ENCODE results near the gene GLP2R.

Gene GLP2R

DNA sequence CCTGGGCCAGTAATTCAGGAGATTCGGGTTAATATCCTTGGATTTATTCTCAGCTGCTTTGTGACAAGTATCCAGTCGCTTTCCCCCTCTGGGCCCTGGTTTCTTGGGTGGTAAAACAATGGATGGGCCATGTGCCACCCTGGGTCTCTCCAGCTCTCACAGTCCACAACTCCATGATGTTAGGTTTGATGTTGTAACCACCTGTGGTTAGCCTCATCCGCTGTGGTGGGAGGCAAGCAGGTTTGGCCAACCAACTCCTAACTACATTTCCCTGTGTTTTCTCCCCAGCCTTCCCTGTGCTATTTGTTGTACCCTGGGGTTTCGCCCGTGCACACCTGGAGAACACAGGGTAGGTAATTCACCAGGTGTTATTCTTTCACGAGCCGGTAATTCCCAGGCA is 35.1 kb downstream of the GLP2R start:
- H3K27ac Mint-ChIP-seq = no peak overlapping the region
- H3K9me3 Mint-ChIP-seq = peaks cover 2% of the 10 kb centered on the region
- no peak for DNase-seq (ENCODE audit: low spot score in 2 of 2)
- H3K36me3 Mint-ChIP-seq = no peaks in the 10 kb centered on the region
- H3K4me1 Mint-ChIP-seq = no peaks in the 10 kb centered on the region
- ATAC-seq = no peak
- no peak overlapping the region for H3K4me3 Mint-ChIP-seq

- H3K4me1 Mint-ChIP-seq = no peaks in the 10 kb centered on the region
- H3K36me3 Mint-ChIP-seq = no peaks in the 10 kb centered on the region
- no peak overlapping the region for H3K4me3 Mint-ChIP-seq
- H3K9me3 Mint-ChIP-seq = peaks cover 2% of the 10 kb centered on the region
- no peak overlapping the region for H3K27ac Mint-ChIP-seq
- no peak for DNase-seq (ENCODE audit: low spot score in 2 of 2)
- no peak for ATAC-seq
These were observed 36.5 kb downstream of the GLP2R start for GRCh38 chr17:9862220-9862619.

- ATAC-seq (no peak), DNase-seq (ENCODE audit: low spot score in 2 of 2) (no peak)
- no peaks in the 10 kb centered on the region for H3K36me3 Mint-ChIP-seq
- no peaks in the 10 kb centered on the region for H3K4me1 Mint-ChIP-seq
- H3K27ac Mint-ChIP-seq = no peak overlapping the region
- no peak overlapping the region for H3K4me3 Mint-ChIP-seq
- H3K9me3 Mint-ChIP-seq = peaks cover 2% of the 10 kb centered on the region
These were observed 37.2 kb downstream of the GLP2R start for GRCh38 chr17:9862949-9863348.

DNA sequence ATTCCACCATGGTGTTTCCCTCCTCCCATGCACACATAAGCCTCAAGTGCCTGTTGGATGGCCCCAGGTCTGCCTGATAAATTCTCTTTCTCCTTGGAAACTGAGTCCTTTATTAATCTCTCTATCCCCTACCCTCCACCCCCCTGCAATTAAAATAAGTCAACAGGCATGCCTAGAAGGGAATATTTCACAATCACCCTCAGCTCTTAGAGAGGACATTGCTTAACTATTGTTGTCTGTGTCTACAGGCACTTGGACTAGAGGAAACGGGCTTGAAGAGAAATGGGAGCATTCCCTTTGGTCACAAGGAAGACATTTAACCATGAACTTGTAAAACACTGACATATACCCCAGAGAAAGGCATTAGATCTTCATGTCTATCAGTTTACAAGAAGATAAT is 39.9 kb downstream of the GLP2R start:
- Mint-ChIP-seq H3K27ac (no peak overlapping the region), H3K36me3 (no peaks in the 10 kb centered on the region), H3K4me3 (no peak overlapping the region), H3K4me1 (no peaks in the 10 kb centered on the region), H3K9me3 (no peaks in the 10 kb centered on the region)
- DNase-seq (ENCODE audit: low spot score in 2 of 2) (no peak), ATAC-seq (no peak)

- no peak for DNase-seq (ENCODE audit: low spot score in 2 of 2)
- H3K4me3 Mint-ChIP-seq = no peak overlapping the region
- no peak overlapping the region for H3K27ac Mint-ChIP-seq
- H3K36me3 Mint-ChIP-seq = no peaks in the 10 kb centered on the region
- H3K4me1 Mint-ChIP-seq = no peaks in the 10 kb centered on the region
- no peak for ATAC-seq
- H3K9me3 Mint-ChIP-seq = no peaks in the 10 kb centered on the region
These were observed 42.8 kb downstream of the GLP2R start for GRCh38 chr17:9868552-9868951.

DNA sequence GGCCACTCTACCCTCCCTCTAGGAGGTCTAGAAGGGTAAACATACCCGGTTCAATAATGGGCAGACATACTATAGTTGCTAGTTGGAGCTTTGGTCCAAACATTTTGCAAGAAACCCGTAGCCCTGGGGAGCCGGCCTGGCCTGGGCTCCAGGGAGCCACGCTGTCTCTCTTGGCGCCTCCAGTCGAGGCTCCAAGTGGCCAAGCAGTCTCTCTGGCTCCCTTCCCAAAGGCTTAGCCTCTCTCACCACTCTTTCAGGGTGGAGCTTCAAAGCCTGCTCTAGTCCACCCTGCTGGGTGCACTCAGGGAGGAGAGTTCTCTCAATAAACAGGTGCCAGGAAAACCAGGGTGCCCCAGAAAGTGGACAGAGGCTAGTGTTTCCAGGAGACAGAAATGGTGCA is 47.1 kb downstream of the GLP2R start:
- DNase-seq (ENCODE audit: low spot score in 2 of 2) = no peak
- no peaks in the 10 kb centered on the region for H3K9me3 Mint-ChIP-seq
- H3K4me3 Mint-ChIP-seq = no peak overlapping the region
- no peak overlapping the region for H3K27ac Mint-ChIP-seq
- no peak for ATAC-seq
- no peaks in the 10 kb centered on the region for H3K36me3 Mint-ChIP-seq
- no peaks in the 10 kb centered on the region for H3K4me1 Mint-ChIP-seq

GRCh38 chr17:9874722-9875121 is 49.0 kb downstream of the GLP2R start:
- no peaks in the 10 kb centered on the region for H3K4me1 Mint-ChIP-seq
- DNase-seq (ENCODE audit: low spot score in 2 of 2) (no peak), ATAC-seq (no peak)
- H3K27ac Mint-ChIP-seq = no peak overlapping the region
- no peak overlapping the region for H3K4me3 Mint-ChIP-seq
- no peaks in the 10 kb centered on the region for H3K36me3 Mint-ChIP-seq
- no peaks in the 10 kb centered on the region for H3K9me3 Mint-ChIP-seq

GRCh38 chr17:9875441-9875840 is 49.7 kb downstream of the GLP2R start:
- DNase-seq (ENCODE audit: low spot score in 2 of 2) = no peak
- no peak for ATAC-seq

GRCh38 chr17:9878356-9878755 is 52.6 kb downstream of the GLP2R start:
- ATAC-seq (no peak), DNase-seq (ENCODE audit: low spot score in 2 of 2) (no peak)
- no peak overlapping the region for H3K27ac Mint-ChIP-seq
- no peak overlapping the region for H3K4me3 Mint-ChIP-seq
- H3K36me3 Mint-ChIP-seq = no peaks in the 10 kb centered on the region
- peaks cover 11% of the 10 kb centered on the region for H3K9me3 Mint-ChIP-seq
- no peaks in the 10 kb centered on the region for H3K4me1 Mint-ChIP-seq

More at GRCh38 chr17:9875441-9875840, 49.7 kb downstream of the GLP2R start:
- Mint-ChIP-seq H3K4me1 (no peaks in the 10 kb centered on the region), H3K9me3 (no peaks in the 10 kb centered on the region), H3K36me3 (no peaks in the 10 kb centered on the region), H3K27ac (no peak overlapping the region), H3K4me3 (no peak overlapping the region)

DNA sequence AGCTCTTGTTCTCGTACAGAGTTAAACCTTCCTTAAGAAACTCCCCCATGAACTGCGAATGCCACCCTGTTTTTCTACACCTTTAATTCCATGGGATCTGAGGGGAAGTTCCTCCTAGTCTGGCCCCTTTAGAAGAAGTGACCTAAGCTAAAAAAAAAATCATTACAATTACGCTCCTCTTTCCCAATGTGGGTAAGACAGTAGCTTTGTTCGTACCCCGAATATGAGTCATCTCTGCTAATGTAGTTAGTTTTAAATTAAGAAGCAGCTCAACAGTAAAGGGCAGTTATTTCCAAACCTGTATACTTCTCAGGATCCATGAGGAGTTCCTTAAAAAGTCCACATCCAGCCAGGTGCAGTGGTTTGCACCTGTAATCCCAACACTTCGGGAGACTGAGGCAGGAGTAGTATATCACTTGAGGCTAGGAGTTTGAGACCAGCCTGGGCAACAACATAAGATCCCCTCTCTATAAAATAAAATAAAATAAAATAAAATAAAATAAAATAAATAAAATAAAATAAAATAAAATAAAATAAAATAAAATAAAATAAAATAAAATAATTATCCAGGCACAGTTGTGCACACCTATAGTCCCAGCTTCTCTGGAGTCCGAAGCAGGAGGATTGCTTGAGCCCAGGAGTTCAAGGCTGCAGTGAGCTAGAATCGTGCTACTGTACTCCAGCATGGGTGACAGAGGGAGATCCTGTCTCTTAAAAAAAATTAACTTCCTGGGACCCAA is 53.2 kb downstream of the GLP2R start:
- no peak overlapping the region for H3K27ac Mint-ChIP-seq
- H3K36me3 Mint-ChIP-seq = no peaks in the 10 kb centered on the region
- peaks cover 15% of the 10 kb centered on the region for H3K9me3 Mint-ChIP-seq
- H3K4me1 Mint-ChIP-seq = no peaks in the 10 kb centered on the region
- ATAC-seq (no peak), DNase-seq (ENCODE audit: low spot score in 2 of 2) (no peak)
- no peak overlapping the region for H3K4me3 Mint-ChIP-seq

GRCh38 chr17:9880582-9880999 is 54.9 kb downstream of the GLP2R start:
- no peaks in the 10 kb centered on the region for H3K4me1 Mint-ChIP-seq
- DNase-seq (ENCODE audit: low spot score in 2 of 2) (no peak), ATAC-seq (no peak)

GRCh38 chr17:9883451-9883850 is 57.7 kb downstream of the GLP2R start:
- ATAC-seq = no peak
- Mint-ChIP-seq H3K27ac (no peak overlapping the region), H3K36me3 (no peaks in the 10 kb centered on the region), H3K9me3 (peaks cover 15% of the 10 kb centered on the region), H3K4me3 (no peak overlapping the region), H3K4me1 (no peaks in the 10 kb centered on the region)
- no peak for DNase-seq (ENCODE audit: low spot score in 2 of 2)

More at GRCh38 chr17:9880582-9880999, 54.9 kb downstream of the GLP2R start:
- no peaks in the 10 kb centered on the region for H3K36me3 Mint-ChIP-seq
- peaks cover 15% of the 10 kb centered on the region for H3K9me3 Mint-ChIP-seq
- H3K27ac Mint-ChIP-seq = no peak overlapping the region
- no peak overlapping the region for H3K4me3 Mint-ChIP-seq

DNA sequence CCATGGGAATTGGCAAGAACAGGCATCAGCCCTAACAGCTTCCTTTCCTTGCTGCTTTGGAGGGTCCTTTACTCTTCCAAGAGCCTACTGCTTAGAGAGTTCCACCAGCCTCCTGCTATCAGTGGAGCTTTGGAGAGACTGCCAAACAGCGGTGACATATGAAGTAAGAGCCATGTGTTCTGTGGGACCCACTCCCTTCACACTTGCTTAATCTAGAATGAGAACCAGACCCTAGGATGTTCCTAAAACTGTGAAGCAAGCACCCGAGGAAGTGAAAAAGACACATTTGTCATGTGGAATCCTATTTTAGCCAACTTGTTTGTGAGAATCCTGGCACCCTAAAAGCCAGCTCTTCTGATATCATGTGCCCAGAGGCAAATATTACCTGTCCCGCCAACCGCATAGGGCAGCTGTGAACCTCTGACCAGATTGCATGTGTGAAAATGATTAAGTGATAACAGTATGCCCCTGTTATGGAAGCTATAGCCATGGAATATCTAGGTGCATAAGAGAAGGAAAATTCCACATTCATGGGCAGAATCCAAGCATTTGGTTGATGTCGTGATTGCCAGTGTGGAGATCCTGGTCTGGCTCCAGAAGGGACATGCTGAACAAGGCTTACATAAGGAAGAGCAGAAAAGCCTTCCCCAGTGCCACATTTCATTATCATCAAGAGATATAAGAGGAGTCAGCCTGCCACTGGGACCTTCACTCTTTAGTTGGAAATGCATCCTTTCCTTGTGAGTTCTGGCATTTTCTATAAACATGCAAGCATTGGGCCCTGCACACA is 60.6 kb downstream of the GLP2R start:
- H3K27ac Mint-ChIP-seq = no peak overlapping the region
- H3K36me3 Mint-ChIP-seq = no peaks in the 10 kb centered on the region
- no peak overlapping the region for H3K4me3 Mint-ChIP-seq
- DNase-seq (ENCODE audit: low spot score in 2 of 2) (no peak), ATAC-seq (no peak)
- peaks cover 15% of the 10 kb centered on the region for H3K9me3 Mint-ChIP-seq
- no peaks in the 10 kb centered on the region for H3K4me1 Mint-ChIP-seq

- H3K36me3 Mint-ChIP-seq = no peaks in the 10 kb centered on the region
- H3K4me1 Mint-ChIP-seq = no peaks in the 10 kb centered on the region
- no peak overlapping the region for H3K27ac Mint-ChIP-seq
- no peak for ATAC-seq
- DNase-seq (ENCODE audit: low spot score in 2 of 2) = no peak
- H3K9me3 Mint-ChIP-seq = peaks cover 10% of the 10 kb centered on the region
- H3K4me3 Mint-ChIP-seq = no peak overlapping the region
These were observed 61.8 kb downstream of the GLP2R start for GRCh38 chr17:9887508-9887907.

DNA sequence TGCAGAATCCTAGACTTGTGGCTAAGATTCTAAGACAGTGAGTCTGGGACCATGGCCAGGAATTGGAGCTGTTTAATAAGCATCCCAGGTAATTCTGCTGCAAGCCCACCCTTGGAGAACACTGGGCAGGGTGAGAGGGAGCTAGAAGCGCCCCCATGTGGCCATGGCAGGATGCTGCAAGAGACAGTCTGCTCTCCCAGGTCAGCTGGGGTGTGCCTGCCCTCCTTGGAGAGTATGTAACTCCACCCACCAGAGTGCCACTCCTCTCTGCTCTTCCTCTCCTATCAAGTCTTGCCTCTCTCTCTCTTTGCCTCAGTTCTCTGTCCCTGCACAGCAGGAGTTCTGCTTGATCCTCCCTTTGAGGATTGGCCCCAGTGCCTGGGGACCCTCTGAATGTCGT is 64.4 kb downstream of the GLP2R start:
- no peaks in the 10 kb centered on the region for H3K9me3 Mint-ChIP-seq
- no peaks in the 10 kb centered on the region for H3K4me1 Mint-ChIP-seq
- no peak overlapping the region for H3K27ac Mint-ChIP-seq
- no peak for DNase-seq (ENCODE audit: low spot score in 2 of 2)
- peak; percentile 63 for ATAC-seq
- no peaks in the 10 kb centered on the region for H3K36me3 Mint-ChIP-seq
- no peak overlapping the region for H3K4me3 Mint-ChIP-seq

DNA sequence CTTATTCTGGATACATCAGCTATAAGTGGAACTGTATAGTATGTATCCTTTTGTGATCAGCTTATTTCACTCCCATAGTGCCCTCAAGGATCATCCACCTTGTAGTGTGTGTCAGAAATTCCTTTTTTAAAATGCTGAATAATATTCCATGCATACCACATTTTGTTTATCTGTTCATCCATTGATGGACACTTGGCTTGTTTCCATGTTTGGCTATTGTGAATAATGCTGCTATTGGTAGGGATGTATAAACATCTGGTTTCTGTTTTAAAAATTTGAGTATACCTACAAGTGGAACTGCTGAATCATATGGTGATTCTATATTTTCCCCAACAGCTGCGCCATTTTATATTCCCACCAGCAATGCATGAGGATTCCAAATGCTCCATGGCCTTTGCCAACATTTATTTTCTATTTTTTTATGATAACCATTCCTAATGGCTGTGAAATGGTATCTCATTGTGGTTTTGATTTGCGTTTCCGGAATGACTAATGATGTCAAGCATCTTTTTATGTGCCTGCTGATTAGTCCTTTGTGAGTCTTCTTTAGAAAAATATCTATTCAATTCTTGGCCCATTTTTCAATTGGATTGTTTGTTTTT is 67.8 kb downstream of the GLP2R start:
- Mint-ChIP-seq H3K9me3 (no peaks in the 10 kb centered on the region), H3K36me3 (no peaks in the 10 kb centered on the region), H3K4me1 (no peaks in the 10 kb centered on the region), H3K27ac (no peak overlapping the region), H3K4me3 (no peak overlapping the region)
- DNase-seq (ENCODE audit: low spot score in 2 of 2) (no peak), ATAC-seq (no peak)

All from stimulated activated effector memory CD8-positive, alpha-beta T cell treated with anti-CD3 and anti-CD28 coated beads, Interleukin-12 subunit alpha, Interleukin-12 subunit beta, amount 100 ng/mL, for 72 hours (primary cell).